WTC11 (cell line): ENCODE measurements around the gene EPHX1. TPM values are rescaled to one million over a fixed set of nuclear protein-coding genes. Genes with fewer than 3 reads are reported as not detected.
A peak's percentile ranks its signal among the peaks of the same experiment; 100 is the strongest.

Experiments used
- ATAC-seq: fragments of 200-7000 bp; cut with Tn5 transposase; 2 replicates; pipeline ENCODE4 v1.10.0; 2021; ENCODE audit warnings: mild to moderate bottlenecking, moderate library complexity
- CTCF ChIA-PET: fragments of 300-600 bp; sonication (Branson Sonifier 250); formaldehyde crosslinking; loops from one replicate; lab custom pipeline; 2021; ENCODE audit warnings: antibody characterized with exemption; lab: Charles Lee
- POLR2A ChIA-PET: fragments of 350-600 bp; sonication (Branson Sonifier 250); formaldehyde crosslinking; loops from one replicate; lab custom pipeline; 2021; ENCODE audit warnings: antibody characterized with exemption; lab: Charles Lee
- DNase-seq: peaks from one replicate; pipeline ENCODE4 v3.0.0; 2021; ENCODE audit warnings: low spot score
- H3K27ac Mint-ChIP-seq: 2 replicates; pipeline ENCODE4 v1.8.0; 2021; ENCODE audit warnings: mixed read lengths
- H3K27me3 Mint-ChIP-seq: 2 replicates; pipeline ENCODE4 v1.8.0; 2021; ENCODE audit warnings: low read depth, mild to moderate bottlenecking, moderate library complexity, mixed read lengths
- H3K36me3 Mint-ChIP-seq: 2 replicates; pipeline ENCODE4 v1.8.0; 2021; ENCODE audit warnings: mixed read lengths
- H3K4me1 Mint-ChIP-seq: 2 replicates; pipeline ENCODE4 v1.8.0; 2022; ENCODE audit warnings: mixed read lengths
- H3K4me3 Mint-ChIP-seq: 2 replicates; pipeline ENCODE4 v1.8.0; 2021; ENCODE audit warnings: mild to moderate bottlenecking, moderate library complexity, mixed read lengths
- H3K9me3 Mint-ChIP-seq: 2 replicates; pipeline ENCODE4 v1.8.0; 2021; ENCODE audit warnings: mixed read lengths
- ARID4B ChIP-seq: sonication (generic); formaldehyde crosslinking; IDR thresholded peaks from 2 replicates; pipeline ENCODE4 v1.8.0; 2023; ENCODE audit warnings: missing genetic modification reagents, mild to moderate bottlenecking, borderline replicate concordance
- CTCF ChIP-seq: fragments of 200-600 bp; IDR thresholded peaks from 2 replicates; pipeline ENCODE4 v1.8.0; 2022; ENCODE audit warnings: antibody characterized with exemption
- E2F1 ChIP-seq: sonication (generic); formaldehyde crosslinking; IDR thresholded peaks from 2 replicates; pipeline ENCODE4 v1.8.0; 2022; ENCODE audit warnings: mild to moderate bottlenecking, missing genetic modification reagents
- ESRRA ChIP-seq: sonication (generic); formaldehyde crosslinking; IDR thresholded peaks from 2 replicates; pipeline ENCODE4 v1.8.1; 2022; ENCODE audit warnings: mild to moderate bottlenecking, missing genetic modification reagents, borderline replicate concordance
- FOXP1 ChIP-seq: sonication (generic); formaldehyde crosslinking; IDR thresholded peaks from 2 replicates; pipeline ENCODE4 v1.8.0; 2022; ENCODE audit warnings: missing genetic modification reagents, mild to moderate bottlenecking, moderate library complexity, borderline replicate concordance
- GTF2I ChIP-seq: fragments of 250-450 bp; sonication (Bioruptor Pico); conservative IDR thresholded peaks from 2 replicates; pipeline ENCODE4 v1.4.0; 2021; ENCODE audit warnings: mild to moderate bottlenecking
- NFYB ChIP-seq: sonication (generic); formaldehyde crosslinking; conservative IDR thresholded peaks from 2 replicates; pipeline ENCODE4 v1.8.0; 2022; ENCODE audit warnings: low read depth, missing genetic modification reagents
- NR3C1 ChIP-seq: sonication (generic); formaldehyde crosslinking; conservative IDR thresholded peaks from 2 replicates; pipeline ENCODE4 v1.8.1; 2023; ENCODE audit warnings: low read depth, mild to moderate bottlenecking, missing genetic modification reagents
- RELA ChIP-seq: sonication (generic); formaldehyde crosslinking; IDR thresholded peaks from 2 replicates; pipeline ENCODE4 v1.8.1; 2022; ENCODE audit warnings: missing genetic modification reagents, mild to moderate bottlenecking, borderline replicate concordance
- TEAD1 ChIP-seq: sonication (generic); formaldehyde crosslinking; IDR thresholded peaks from 2 replicates; pipeline ENCODE4 v1.8.0; 2022; ENCODE audit warnings: mild to moderate bottlenecking, missing genetic modification reagents
- USF1 ChIP-seq: sonication (generic); formaldehyde crosslinking; IDR thresholded peaks from 2 replicates; pipeline ENCODE4 v1.8.0; 2022; ENCODE audit warnings: mild to moderate bottlenecking, missing genetic modification reagents
- ZBTB21 ChIP-seq: sonication (generic); formaldehyde crosslinking; IDR thresholded peaks from 2 replicates; pipeline ENCODE4 v1.8.1; 2023; ENCODE audit warnings: mild to moderate bottlenecking, missing genetic modification reagents, borderline replicate concordance
- ZNF219 ChIP-seq: sonication (generic); formaldehyde crosslinking; IDR thresholded peaks from 2 replicates; pipeline ENCODE4 v1.8.0; 2023; ENCODE audit warnings: missing genetic modification reagents, mild to moderate bottlenecking, borderline replicate concordance
- ZNF232 ChIP-seq: sonication (generic); formaldehyde crosslinking; IDR thresholded peaks from 2 replicates; pipeline ENCODE4 v1.8.0; 2022; ENCODE audit warnings: mild to moderate bottlenecking, missing genetic modification reagents
- ZNF416 ChIP-seq: fragments of 250-450 bp; sonication (Bioruptor Pico); IDR thresholded peaks from 2 replicates; pipeline ENCODE4 v1.9.0; 2021; ENCODE audit warnings: mild to moderate bottlenecking, inconsistent platforms
- ZNF425 ChIP-seq: fragments of 250-450 bp; sonication (Bioruptor Pico); conservative IDR thresholded peaks from 2 replicates; pipeline ENCODE4 v1.9.0; 2021; ENCODE audit warnings: mild to moderate bottlenecking
- total RNA-seq: library from RNA; stranded (reverse); gene quantifications from 3 replicates; pipeline ENCODE4 v1.2.3, GENCODE V29; 2021

Gene EPHX1
- total RNA-seq, 1 experiment from 2014 or later: 60.9 TPM

- no peak overlapping the region for H3K4me3 Mint-ChIP-seq
- H3K4me1 Mint-ChIP-seq: no peaks in the 10 kb centered on the region
- peaks cover 3% of the 10 kb centered on the region; the same call in 1 of the 2 replicates for H3K27me3 Mint-ChIP-seq
- peaks cover 12% of the 10 kb centered on the region for H3K9me3 Mint-ChIP-seq
- TF ChIP-seq ESRRA (CRISPR knock-in tag) (no peak), ZNF219 (no peak), NR3C1 (CRISPR knock-in tag) (no peak), CTCF (no peak), TEAD1 (no peak), ARID4B (CRISPR knock-in tag) (no peak), USF1 (CRISPR knock-in tag) (no peak), FOXP1 (CRISPR knock-in tag) (no peak), ZNF416 (CRISPR knock-in tag) (no peak), ZNF425 (no peak), NFYB (no peak), E2F1 (CRISPR knock-in tag) (no peak), RELA (CRISPR knock-in tag) (no peak), ZBTB21 (CRISPR knock-in tag) (no peak), ZNF232 (no peak), GTF2I (no peak)
- no peak overlapping the region for H3K27ac Mint-ChIP-seq
- peaks cover 86% of the 10 kb centered on the region for H3K36me3 Mint-ChIP-seq
- ChIA-PET CTCF (interaction anchor here (0.6 to 1.4 kb wide), 6 partner anchors 10 to 203 kb away, joined by 3 read pairs; partner anchors contain the start of gene ENAH), POLR2A (no interaction called here)
- ATAC-seq (peak; percentile 27; the same call in 1 of the 2 replicates), DNase-seq (no peak)
Observed at GRCh38 chr1:225855503-225856300, 45.8 kb downstream of the EPHX1 start.
